ENCODE data around the gene ASIC2.
A peak's percentile ranks its signal among the peaks of the same experiment; 100 is the strongest.

Gene ASIC2

GRCh38 chr17:33164169-33164881, 128.8 kb downstream of the ASIC2 start:
- FAIRE-seq (peak; percentile 54), DNase-seq (ENCODE audit: low spot score) (peak; percentile 49)

- no peak for FAIRE-seq
Measured at GRCh38 chr17:33163533-33164168, 129.4 kb downstream of the ASIC2 start.

GRCh38 chr17:33154869-33155455, 138.1 kb downstream of the ASIC2 start:
- DNase-seq (ENCODE audit: low spot score) (no peak), FAIRE-seq (no peak)

More at GRCh38 chr17:33163533-33164168, 129.4 kb downstream of the ASIC2 start:
- no peak for DNase-seq (ENCODE audit: low spot score)

GRCh38 chr17:33152783-33153182, 140.3 kb downstream of the ASIC2 start:
- no peak for FAIRE-seq
- DNase-seq (ENCODE audit: low spot score), result no peak

GRCh38 chr17:33151565-33151964, 141.5 kb downstream of the ASIC2 start:
- FAIRE-seq, result no peak
- DNase-seq (ENCODE audit: low spot score), result no peak

- DNase-seq (ENCODE audit: low spot score), result no peak
- no peak for FAIRE-seq
Measured at GRCh38 chr17:33145941-33146340, 147.2 kb downstream of the ASIC2 start.

GRCh38 chr17:33144837-33145236, 148.3 kb downstream of the ASIC2 start:
- no peak for DNase-seq (ENCODE audit: low spot score)
- no peak for FAIRE-seq

- DNase-seq (ENCODE audit: low spot score), result peak; percentile 12
- no peak for FAIRE-seq
Measured at GRCh38 chr17:33142705-33143299, 150.3 kb downstream of the ASIC2 start.

- no peak for FAIRE-seq
- DNase-seq (ENCODE audit: low spot score), result no peak
Measured at GRCh38 chr17:33140413-33141099, 152.5 kb downstream of the ASIC2 start.

- FAIRE-seq (no peak), DNase-seq (ENCODE audit: low spot score) (no peak)
Measured at GRCh38 chr17:33138627-33139026, 154.5 kb downstream of the ASIC2 start.

GRCh38 chr17:33137426-33137825, 155.7 kb downstream of the ASIC2 start:
- DNase-seq (ENCODE audit: low spot score) (no peak), FAIRE-seq (no peak)

GRCh38 chr17:33135691-33136090, 157.4 kb downstream of the ASIC2 start:
- no peak for FAIRE-seq

GRCh38 chr17:33131620-33132019, 161.5 kb downstream of the ASIC2 start:
- FAIRE-seq (no peak), DNase-seq (ENCODE audit: low spot score) (no peak)

More at GRCh38 chr17:33135691-33136090, 157.4 kb downstream of the ASIC2 start:
- no peak for DNase-seq (ENCODE audit: low spot score)

- DNase-seq (ENCODE audit: low spot score) (peak; percentile 7), FAIRE-seq (no peak)
Measured at GRCh38 chr17:33127706-33128105, 165.4 kb downstream of the ASIC2 start.

- DNase-seq (ENCODE audit: low spot score) (no peak), FAIRE-seq (no peak)
Measured at GRCh38 chr17:33126086-33126485, 167.0 kb downstream of the ASIC2 start.

GRCh38 chr17:33125552-33125950, 167.5 kb downstream of the ASIC2 start:
- FAIRE-seq, result no peak
- no peak for DNase-seq (ENCODE audit: low spot score)

GRCh38 chr17:33124871-33125551, 168.1 kb downstream of the ASIC2 start:
- FAIRE-seq (no peak), DNase-seq (ENCODE audit: low spot score) (no peak)

GRCh38 chr17:33124185-33124584, 168.9 kb downstream of the ASIC2 start:
- FAIRE-seq (no peak), DNase-seq (ENCODE audit: low spot score) (no peak)

- DNase-seq (ENCODE audit: low spot score), result no peak
- FAIRE-seq, result no peak
Measured at GRCh38 chr17:33121756-33122155, 171.3 kb downstream of the ASIC2 start.

GRCh38 chr17:33121272-33121671, 171.8 kb downstream of the ASIC2 start:
- FAIRE-seq (no peak), DNase-seq (ENCODE audit: low spot score) (no peak)

- no peak for DNase-seq (ENCODE audit: low spot score)
- FAIRE-seq, result no peak
Measured at GRCh38 chr17:33120103-33120502, 173.0 kb downstream of the ASIC2 start.

All from RCC 7860 (cell line).